AG20443 (cell line): Measurements from ENCODE around the gene C1orf21.

Experiments
- DNase-seq: peaks from one replicate; pipeline ENCODE4 v3.0.0; 2012; ENCODE audit warnings: low spot score, mixed read lengths

C1orf21 gene

GRCh38 chr1:184485751-184486723 is 99.2 kb downstream of the C1orf21 start:
- DNase-seq = no peak

GRCh38 chr1:184486761-184487445 is 100.1 kb downstream of the C1orf21 start:
- DNase-seq = no peak

DNA sequence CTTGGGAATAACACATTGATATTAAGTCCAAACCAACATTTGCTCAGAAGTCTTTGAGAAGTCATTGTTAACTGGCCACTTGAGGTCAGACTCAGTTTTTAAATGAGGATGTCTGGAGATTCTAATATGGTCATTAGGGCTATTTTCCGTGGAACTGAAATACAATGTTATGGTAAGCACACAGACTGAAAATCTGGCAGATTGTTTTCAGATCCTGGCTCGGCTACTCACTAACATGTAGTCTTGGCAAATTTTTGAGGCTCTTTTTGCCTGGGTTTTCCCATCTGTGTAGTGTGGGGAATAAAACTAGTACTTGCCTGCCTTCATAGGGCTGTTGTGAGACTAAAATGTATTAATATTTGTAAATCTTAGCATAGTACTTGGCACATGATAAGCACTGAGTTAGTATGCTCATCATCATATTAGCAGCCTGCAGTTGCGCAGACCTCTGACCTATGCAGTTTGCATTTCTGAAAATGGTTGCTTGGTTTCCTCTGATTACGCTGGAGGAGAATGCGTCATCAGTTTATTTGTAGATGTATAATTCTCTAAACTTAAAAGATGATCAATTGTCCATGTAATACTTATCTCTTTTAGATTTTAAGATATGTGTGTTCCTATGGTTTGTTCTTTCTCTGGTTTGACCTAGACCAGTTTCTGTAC is 100.8 kb downstream of the C1orf21 start:
- no peak for DNase-seq

GRCh38 chr1:184489908-184490307 is 103.1 kb downstream of the C1orf21 start:
- DNase-seq = no peak

- no peak for DNase-seq
These were observed 105.7 kb downstream of the C1orf21 start for GRCh38 chr1:184492536-184492935.

DNA sequence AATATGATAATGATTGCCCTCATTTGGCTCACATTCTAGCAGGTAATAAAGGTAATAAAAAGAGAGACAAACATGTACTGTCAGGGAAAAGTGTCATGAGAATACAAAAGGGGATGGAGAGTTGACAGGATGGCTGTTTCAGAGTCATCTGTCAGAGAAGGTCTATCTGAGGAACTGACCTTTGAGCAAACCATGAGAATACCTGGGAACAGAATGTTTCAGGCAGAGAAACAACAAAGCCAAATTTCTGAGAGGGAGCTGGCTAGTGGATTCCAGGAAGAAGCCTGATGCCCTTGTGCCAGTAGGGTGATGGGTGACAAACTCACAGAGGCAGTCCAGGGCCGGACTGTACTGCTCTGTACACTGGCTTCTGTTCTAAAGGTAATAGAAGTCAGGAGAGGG is 107.2 kb downstream of the C1orf21 start:
- DNase-seq = no peak

DNA sequence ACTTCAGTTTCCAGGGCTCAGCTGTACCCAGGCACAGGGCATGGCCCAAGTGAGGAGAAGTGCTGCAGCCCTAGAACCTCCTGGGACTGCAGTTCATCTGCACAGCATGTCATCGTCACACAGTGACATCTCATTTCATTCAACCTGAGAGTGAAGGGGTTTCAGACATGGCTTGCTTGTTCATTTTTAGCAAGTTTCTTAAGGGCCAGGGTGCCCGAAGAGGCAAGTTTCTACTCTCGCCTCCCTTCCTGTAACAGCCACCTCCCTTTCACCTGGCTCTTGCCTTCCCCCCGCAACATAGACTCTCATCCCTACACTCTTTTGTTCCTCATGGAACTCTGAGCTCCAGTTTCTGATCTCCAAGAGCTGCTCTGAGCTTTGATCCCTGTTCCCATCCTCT is 108.1 kb downstream of the C1orf21 start:
- no peak for DNase-seq

DNA sequence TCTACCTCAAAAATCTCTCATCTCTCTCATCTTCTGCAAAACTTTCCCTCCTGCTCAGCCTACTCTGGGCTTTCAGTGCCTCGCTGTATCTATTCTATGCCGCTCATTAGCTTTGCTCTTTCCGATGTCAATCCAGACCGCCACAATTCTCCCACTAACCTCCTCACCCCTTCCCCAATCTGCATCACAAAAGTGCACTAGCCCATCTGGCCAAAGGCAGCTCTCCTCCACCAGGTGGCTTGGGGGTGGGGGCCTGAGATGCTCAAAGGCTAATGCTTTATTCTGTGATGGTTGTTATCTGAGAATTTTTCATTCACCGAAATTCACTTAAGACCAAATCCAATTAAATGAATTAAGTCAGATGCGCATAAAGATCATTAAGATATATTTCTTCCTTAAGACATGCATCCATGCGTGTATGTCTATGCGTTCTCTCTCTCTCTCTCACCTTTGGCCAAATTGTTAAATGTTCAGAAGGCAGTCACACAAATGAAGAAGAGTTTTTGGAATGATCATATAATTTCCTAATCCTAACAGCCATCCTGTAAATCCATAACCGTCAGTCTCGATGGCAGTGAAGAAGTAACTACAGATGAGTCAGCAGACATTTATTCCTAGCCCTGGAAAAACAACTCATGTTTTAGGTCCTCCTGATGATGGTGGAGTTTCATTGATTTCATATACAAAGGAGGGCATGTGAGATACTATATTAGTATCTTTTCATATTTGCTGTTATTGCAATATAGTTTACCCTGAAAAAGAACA is 111.3 kb downstream of the C1orf21 start:
- DNase-seq = no peak

GRCh38 chr1:184499616-184500015 is 112.8 kb downstream of the C1orf21 start:
- DNase-seq = peak; percentile 44

- DNase-seq = no peak
These were observed 115.3 kb downstream of the C1orf21 start for GRCh38 chr1:184502161-184502560.

DNA sequence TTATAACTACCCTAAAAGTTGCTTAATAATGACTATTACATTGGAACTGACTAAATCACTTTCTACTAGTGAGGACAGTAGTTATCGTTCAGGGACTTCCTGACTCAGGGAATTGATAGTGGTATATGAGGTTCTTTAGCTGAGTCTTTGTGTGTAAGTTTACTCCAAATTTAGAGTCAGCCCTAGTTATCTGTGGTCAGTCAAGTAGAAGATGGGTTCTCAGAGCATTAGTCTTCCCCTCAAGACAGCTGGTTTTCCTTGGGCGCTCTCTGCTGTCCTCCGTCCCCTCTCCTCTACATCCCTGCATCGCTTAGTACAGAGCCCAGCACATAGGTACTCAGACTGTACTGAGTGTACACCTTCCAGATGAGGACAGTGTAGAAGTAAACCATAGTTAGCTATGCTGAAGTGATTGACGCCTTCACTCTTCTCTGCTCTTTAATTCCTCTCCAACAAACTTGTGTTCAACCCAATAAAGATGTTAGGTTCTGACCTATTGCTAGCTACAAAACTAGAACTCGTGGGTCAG is 116.5 kb downstream of the C1orf21 start:
- no peak for DNase-seq

GRCh38 chr1:184504040-184504954 is 117.5 kb downstream of the C1orf21 start:
- no peak for DNase-seq

DNA sequence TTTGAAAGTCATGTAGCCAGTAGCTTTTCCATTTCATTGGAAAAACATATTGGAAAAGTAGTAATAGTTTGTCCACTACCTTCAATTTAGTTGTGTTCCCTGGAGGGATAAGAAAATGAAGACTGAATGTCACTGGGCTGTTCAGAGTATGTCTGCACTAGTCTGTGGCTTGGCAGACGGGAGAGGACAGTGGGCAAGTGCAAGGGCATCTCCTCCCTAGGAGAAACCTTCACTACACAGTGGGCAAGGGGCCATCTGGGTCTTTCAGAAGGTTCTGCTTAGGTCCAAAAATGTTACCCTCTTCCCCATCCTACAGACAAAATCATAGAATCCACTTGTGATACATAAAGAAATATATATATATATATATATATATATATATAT is 118.1 kb downstream of the C1orf21 start:
- DNase-seq = no peak

DNA sequence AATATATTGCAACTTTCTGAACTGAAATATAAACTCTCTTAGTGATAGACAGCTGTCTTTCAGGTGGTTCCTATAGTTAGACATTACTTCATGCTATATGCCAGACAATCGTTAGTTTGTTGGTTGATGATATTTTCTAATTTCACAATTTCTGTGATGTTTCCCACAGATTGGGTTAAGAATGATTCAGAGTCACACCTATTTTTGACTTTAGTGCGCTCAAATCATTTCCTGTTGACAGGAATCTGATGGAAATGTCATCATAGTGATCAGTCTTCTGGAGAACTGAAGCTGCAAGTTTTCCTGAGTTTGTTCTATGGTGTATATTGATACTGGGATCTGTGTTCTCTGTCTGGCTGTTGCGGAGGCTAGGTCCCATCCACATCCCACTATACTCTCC is 119.7 kb downstream of the C1orf21 start:
- no peak for DNase-seq

DNA sequence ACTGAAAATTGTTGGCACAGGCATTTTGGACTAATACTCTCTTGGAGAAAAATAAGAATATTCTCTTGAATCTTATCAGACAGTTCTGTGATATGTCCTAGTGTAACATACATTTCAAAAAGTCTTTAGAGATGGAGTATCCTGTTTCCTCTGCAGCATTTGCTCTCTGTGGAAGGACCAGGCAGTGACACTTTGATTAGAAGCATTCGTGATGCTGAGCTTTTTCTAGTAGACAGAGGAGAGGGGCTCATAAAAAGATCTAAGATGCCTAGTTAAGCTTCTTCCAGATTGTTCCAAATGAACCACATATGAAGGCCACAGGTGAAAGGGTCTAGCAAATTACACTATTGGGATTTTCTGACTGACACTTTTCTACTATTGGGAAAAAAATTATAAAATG is 120.3 kb downstream of the C1orf21 start:
- DNase-seq = no peak

DNA sequence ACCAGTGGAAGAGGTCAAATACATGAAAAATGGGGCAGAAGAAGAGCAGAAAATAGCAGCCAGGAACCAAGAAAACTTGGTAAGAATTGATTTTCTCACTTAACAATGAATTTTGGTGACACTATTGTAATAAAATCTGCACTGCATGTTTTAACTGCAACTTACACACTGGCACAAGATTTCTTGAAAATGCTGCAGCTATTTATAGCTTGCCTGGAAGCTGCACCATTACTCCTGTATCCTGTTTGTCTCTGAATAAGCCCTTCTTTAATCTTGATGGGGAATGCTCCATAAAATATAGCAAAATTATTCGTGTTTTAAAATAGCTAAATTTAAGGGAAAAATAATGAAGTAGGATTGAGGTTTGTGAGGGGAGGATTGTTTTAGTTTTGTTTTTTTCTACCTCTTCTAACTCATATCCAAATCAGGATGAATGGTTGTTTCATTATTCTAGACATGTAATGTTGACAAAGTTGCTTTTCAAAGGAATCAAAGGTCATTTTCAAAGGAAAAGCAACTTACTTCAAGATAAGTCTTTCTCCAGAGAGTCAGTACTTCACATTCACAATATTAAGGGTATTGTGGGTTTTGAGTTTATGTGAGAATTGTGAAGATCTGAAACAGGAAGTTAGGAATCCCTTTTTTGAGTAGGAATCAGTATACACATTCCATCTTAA is 120.9 kb downstream of the C1orf21 start:
- DNase-seq = no peak

DNA sequence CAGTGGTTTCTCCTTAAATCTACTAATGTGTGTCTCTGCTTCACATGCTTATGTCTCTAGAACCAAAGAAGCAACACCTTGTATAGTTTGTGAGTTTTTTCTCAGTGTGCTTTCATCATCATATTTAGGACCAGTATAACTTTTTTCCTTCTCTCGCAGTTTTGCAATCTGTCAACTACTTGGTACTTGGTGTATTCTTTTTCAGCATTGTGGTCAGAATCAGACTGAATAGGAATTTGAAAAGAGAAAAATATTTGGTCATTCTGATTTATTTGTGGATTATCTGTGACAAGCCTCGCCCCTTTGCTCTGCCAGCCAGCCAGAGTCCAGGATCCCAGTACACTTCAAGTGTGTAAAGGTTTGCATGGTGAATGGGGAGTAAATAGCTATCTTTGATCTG is 122.3 kb downstream of the C1orf21 start:
- DNase-seq = no peak

DNA sequence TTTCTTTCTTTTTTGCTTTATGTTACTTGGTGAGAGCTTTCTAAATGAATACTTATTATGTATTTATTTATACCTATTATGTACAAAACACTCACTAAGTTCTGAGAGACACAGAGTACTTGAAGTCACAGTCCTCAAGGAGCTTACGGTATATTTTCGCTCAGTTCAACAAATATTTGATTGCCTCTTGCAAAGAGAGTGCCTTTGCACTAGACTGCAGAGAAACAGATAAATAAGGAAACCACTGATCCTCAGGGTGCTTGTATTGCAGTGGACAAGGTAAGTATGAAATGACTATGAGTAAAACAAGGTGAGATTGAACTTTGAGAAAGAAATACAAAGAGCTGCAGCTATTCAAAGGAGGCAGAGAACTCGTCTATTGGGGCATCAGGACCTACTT is 123.3 kb downstream of the C1orf21 start:
- DNase-seq = no peak

- no peak for DNase-seq
These were observed 125.9 kb downstream of the C1orf21 start for GRCh38 chr1:184512724-184513123.

DNA sequence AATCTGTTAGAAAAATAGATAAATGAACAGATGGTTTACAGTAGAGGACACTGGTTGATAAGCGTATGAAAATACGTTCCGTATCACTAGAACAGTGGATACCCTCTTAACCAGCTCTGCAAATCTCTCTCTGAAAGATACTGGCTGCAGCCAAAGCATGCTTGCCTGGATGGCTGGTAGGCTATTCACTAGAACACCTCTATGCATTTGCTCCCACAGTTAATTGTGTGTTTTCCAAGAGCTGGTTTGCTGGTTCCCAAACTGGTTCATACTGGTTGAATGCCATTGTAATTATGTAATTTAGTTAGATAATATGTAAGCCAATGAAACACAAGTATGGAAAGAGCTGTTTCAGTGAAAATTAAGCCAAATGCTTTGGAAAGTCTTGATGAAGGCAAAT is 126.6 kb downstream of the C1orf21 start:
- no peak for DNase-seq
